Caki2 (cell line): ENCODE data around the gene PDSS2. TPM values are rescaled to one million over a fixed set of nuclear protein-coding genes. Genes with fewer than 3 reads are reported as not detected.
"Not testable (repeated sequence)": the region's sequence is repeated elsewhere in the genome, so short reads cannot be mapped to it uniquely, and the experiment has no call there.

Experiments
- DNase-seq: peaks from one replicate; pipeline ENCODE4 v3.0.0-alpha.2; 2015; ENCODE audit warnings: low read depth
- in situ Hi-C: cut with HindIII; loops from 2 replicates; pipeline ENCODE4 v1.10.0; 2016; ENCODE audit warnings: low sequenced_read_pairs, low pct_unique_long_range_greater_than_20kb, mixed read lengths
- total RNA-seq: library from RNA; depleted of rRNA; stranded (reverse); fragments of >200 nt; shearing (Covaris generic); gene quantifications from 2 replicates; pipeline ENCODE4 v1.2.3, GENCODE V29; 2014; ENCODE audit warnings: low replicate concordance

PDSS2 gene
- total RNA-seq, 1 experiment from 2014 or later, result 21.1 TPM

DNA sequence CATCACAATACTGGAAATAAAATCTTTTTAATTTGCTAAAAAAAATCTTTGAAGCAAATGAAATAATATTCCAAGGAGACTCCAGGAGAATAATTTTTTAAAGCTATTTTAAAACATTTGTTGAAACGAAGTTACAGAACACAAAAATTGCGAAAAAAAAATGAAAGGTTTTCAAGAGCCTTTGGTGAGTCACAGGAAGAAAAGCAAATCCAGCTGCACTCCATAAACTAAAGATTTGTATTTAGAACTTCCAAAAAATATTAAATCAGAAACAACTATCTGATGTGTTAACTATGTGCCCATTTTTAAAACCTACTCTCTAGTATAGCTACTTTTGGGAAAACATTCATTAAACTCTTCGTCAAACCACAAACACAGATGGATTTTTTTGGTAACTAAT is 23.6 kb downstream of the PDSS2 start:
- in situ Hi-C loops, result no loop called here
- no peak for DNase-seq

DNA sequence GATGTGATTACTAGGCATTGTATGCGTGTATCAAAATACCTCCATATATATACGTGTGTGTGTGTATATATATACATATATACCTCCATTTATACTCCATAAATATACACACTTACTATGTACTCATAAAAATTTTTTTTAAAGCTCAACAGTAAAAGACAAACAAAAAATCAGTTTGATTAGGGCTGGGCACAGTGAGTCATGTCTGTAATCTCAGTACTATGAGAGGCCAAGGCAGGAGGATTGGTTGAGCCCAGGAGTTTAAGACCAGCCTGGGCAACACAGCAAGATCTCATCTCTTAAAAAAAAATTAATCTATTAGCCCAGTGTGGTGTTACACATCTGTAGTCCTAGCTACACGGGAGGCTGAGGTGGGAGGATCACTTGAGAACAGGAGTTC is 24.6 kb downstream of the PDSS2 start:
- DNase-seq, result no peak
- in situ Hi-C loops, result no loop called here

DNA sequence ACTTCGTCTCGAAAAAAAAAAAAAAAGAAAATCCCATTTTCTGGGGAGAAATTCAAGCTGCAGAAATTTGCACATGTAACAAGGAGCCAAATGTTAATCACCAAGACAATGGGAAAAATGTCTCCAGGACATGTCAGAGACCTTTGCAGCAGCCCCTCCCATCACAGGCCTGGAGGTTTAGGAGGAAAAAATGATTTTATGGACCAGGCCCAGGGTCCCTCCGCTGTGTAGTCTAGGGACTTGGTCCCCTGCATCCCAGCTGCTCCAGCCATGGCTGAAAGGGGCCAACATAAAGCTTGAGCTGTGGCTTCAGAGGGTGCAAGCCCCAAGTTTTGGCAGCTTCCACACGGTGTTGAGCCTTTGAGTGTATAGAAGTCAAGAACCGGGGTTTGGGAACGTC is 33.4 kb downstream of the PDSS2 start:
- in situ Hi-C loops, DNase-seq: not testable (repeated sequence)

DNA sequence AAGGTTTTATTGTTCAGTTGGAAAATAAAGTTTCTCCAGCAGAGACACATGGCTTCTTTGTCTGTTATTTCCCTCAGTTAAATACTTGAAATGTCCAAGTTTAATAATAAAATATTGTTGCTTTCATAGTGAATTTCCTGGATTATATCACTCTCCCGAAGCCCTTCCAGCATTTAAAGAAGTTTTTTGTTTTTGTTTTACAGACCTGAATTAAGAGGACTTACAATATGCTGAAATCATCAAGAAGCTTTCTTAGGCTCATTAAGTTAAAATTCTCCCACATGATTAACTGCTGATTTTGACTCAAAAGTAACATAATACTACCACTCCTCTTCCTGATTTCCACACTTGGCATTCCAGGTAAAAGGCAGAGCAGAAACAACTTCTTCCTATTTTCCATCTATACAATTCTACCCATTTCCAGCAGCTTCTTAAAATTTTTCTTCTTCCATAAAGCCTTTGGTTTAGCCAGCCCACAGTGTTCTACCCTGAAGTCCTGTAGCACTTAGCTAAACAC is 35.8 kb downstream of the PDSS2 start:
- DNase-seq, result no peak
- in situ Hi-C loops, result no loop called here

DNA sequence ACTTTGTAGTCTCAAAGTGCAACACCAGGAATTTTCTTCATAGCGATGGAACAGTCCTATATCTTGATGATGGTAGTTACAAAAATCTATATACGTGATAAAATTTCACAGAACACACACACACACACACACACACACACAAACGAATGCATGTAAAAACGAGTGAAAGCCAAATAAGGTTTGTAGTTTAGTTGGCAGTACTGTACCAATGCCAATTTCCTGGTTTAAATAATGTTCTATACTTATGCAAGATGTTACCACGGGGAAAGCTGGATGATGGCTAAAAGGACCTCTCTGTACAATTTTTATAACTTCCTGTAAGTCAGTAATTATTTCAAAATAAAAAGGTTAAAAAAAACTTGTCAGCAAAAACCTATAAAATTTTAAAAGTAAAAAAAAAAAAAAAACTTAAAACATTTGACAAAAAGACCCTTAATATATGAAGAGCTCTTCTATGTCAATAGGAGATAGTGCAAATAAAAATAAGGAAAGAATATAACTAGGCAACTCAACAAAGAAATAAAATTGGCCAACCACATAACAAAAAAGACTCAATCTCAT is 37.6 kb downstream of the PDSS2 start:
- in situ Hi-C loops, result no loop called here
- no peak for DNase-seq

- in situ Hi-C loops, result no loop called here
- DNase-seq, result no peak
These were observed 39.6 kb downstream of the PDSS2 start for GRCh38 chr6:107419733-107420132.

DNA sequence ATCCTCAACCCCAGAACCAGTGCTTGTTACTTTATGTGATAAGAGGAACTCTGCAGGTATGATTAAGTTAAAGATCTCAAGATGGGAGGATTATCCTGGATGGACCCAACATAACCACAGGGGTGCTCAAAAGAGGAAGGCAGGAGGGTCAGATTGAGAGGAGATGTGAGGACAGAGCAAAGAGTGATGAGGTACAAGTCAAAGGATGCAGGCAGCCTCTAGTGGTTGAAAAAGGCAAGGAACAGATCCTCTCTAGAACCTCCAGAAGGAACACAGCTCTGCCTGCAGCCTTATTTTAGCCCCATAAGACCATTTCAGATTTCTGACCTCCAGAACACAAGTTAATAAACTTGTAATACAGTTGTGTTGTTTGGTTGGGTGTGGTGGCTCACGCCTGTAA is 41.2 kb downstream of the PDSS2 start:
- in situ Hi-C loops, result no loop called here
- DNase-seq, result no peak

DNA sequence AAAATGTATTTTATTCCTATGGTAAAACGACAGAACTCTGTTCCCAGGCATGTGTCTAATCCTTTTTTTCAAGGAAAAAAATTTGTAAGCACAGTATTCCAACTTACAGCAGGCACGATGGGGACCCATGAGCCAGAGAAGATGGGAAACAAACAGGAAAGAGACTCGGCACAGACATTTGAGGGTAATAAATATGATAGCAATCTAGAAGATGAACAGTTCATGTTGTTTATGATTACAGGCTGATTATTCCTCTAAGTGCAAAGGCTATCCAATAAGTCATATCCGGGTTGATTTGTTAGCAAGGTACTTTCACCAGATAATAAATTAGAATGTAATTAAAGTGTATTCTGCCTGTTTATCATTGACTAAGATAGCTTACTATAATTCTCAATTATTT is 43.2 kb downstream of the PDSS2 start:
- in situ Hi-C loops, result no loop called here
- no peak for DNase-seq

DNA sequence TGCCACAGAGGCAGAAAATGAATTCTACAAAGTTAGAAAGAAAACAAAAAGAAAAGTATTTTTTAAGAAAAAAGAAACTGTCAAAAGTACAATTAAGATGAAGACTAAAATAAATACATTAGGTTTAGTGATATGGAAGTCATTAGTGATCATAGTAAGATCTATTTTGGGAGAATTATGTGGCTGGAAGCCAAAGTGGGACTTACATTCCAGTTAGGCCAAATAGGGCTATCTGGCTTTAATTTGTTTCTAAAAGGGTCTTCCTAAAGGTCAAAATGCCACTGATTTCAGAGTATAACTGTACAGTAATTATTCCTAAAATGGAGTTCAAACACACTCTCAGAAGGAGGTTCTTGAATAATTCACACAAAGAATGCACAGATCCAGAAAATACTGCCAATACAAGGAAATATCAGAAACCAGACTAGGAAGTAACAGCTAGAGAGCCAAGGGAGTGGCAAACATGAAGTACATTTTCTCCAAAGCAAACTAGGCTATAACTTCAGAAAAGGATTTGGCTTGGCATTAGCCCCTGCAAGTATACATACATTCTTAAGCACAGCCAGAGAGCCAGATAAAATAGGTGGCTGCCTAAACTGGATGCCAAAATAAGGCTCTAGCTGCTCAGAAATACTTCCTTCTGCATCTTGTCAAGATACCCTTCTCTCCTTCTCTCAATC is 45.3 kb downstream of the PDSS2 start:
- in situ Hi-C loops, result no loop called here
- DNase-seq, result no peak

- in situ Hi-C loops, result no loop called here
- DNase-seq, result no peak
These were observed 48.2 kb downstream of the PDSS2 start for GRCh38 chr6:107411161-107411560.

DNA sequence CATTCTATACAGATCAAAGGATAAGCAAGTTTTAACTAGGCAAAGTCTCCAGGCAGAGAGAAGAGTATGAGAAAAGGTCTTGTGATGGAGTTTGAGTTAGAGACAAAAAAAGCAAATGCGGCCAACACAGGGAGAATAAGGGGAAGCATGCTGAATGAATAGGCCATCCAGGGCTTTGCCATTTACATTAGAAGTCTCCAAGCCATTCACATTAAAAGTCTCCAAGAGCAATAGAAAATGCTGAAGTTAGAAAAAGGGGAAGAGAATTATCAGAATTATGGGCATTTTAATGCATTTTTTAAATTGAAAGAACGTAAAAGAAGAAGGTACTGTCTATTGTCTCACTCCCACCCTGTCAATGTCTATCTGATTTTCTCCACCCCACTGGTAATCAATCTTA is 49.4 kb downstream of the PDSS2 start:
- in situ Hi-C loops, result no loop called here
- DNase-seq, result no peak

DNA sequence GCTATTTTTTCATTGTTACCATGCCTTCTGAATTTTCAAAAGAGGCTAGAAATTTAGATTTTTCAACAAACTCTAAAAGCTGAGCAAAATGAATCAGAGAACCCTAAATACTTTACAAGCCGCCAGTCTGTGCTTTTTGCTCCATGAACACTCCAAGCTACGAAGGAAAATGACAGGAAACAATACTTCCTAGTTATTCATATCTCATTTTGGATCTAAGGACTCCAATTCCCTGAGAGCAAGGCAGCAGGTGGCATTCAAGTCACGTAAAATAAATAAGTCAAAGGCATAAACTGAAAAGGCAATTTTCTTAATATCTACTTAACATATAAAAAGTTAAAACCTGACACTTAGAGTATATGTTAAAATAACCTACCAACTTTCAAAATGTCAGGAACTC is 50.6 kb downstream of the PDSS2 start:
- DNase-seq, result no peak
- in situ Hi-C loops, result no loop called here

DNA sequence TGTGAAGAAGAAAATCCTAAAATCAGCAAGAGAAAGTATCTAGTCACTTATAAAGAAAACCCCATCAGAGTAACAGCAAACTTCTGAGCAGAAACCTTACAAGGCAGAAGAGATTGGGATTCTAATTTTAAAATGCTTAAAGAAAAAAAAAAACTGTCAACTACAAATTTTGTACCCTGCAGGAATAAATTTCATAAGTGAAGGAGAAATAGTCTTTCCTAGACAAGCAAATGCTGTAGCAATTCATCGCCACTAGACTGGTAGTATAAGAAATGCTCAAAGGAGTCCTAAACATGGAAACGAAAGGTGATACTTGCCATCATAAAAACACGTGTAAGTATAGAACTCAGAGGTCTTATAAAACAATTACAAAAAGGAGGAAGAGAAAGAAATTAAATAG is 54.4 kb downstream of the PDSS2 start:
- DNase-seq, result no peak
- in situ Hi-C loops, result no loop called here

- no peak for DNase-seq
- in situ Hi-C loops, result no loop called here
These were observed 56.8 kb downstream of the PDSS2 start for GRCh38 chr6:107402533-107402932.

DNA sequence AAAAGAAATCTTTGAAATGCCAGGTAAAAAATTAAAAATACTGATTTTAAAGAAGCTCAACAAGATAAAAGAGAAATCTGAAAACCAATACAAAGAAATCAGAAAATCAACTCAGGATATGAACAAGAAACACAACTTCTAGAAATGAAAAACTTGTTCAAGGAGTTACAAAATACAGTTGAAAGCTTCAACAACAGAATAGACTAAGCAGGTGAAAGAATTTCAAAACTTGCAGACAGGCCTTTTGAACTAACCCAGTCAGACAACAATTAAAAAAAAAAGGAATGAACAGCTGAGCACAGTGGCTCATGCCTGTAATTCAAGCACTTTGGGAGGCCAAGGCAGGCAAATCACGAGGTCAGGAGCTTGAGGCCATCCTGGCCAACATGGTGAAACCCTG is 57.8 kb downstream of the PDSS2 start:
- in situ Hi-C loops, result no loop called here
- no peak for DNase-seq

GRCh38 chr6:107400616-107401147 is 58.7 kb downstream of the PDSS2 start:
- in situ Hi-C loops, result no loop called here
- DNase-seq, result no peak

DNA sequence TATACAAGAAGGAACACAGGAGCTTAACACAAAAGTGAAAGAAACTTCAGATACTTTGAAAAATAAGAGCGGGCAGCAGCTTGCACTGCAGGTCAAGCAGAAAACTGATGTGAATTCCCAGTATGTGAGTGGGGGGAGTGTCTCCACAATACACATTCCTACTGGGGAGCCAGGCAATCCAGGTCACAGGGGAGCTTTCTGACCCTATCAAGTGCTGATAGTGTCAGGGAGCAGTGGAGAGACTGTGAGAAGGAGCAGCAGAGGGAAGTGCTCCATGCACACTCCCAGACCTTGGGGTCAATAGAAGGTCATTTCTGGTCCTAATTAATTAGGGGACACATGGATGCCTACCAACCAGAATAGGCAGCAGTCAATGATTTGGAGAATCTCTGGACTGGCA is 59.4 kb downstream of the PDSS2 start:
- no peak for DNase-seq
- in situ Hi-C loops, result no loop called here

DNA sequence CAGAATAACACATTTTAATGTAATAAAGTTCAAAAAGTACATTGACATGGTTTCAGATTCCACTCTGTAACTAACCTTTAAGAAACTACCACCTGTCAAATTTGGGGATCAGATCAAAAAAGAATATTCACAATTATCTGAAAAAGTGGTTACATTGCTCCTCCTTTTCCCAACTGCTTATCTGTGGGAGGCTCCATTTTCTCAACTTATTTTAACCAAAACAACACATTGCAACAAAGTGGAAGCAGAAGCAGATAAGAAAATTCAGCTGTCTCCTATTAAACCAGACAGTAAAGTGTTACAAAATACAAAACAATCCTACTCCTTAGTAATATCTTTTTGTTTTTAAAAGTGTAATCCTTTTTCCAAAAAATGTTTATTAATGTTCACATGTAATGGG is 61.4 kb downstream of the PDSS2 start:
- in situ Hi-C loops, result no loop called here
- no peak for DNase-seq

- DNase-seq, result no peak
- in situ Hi-C loops, result no loop called here
These were observed 63.2 kb downstream of the PDSS2 start for GRCh38 chr6:107396211-107396610.

- no peak for DNase-seq
- in situ Hi-C loops, result no loop called here
These were observed 67.3 kb downstream of the PDSS2 start for GRCh38 chr6:107392069-107392468.
